WTC11 (cell line): ENCODE measurements around the gene ABR. TPM values are rescaled to one million over a fixed set of nuclear protein-coding genes. Genes with fewer than 3 reads are reported as not detected.

Source experiments
- ATAC-seq: fragments of 200-7000 bp; cut with Tn5 transposase; 2 replicates; pipeline ENCODE4 v1.10.0; 2021; ENCODE audit warnings: mild to moderate bottlenecking, moderate library complexity
- CTCF ChIA-PET: fragments of 300-600 bp; sonication (Branson Sonifier 250); formaldehyde crosslinking; loops from one replicate; lab custom pipeline; 2021; ENCODE audit warnings: antibody characterized with exemption; lab: Charles Lee
- POLR2A ChIA-PET: fragments of 350-600 bp; sonication (Branson Sonifier 250); formaldehyde crosslinking; loops from one replicate; lab custom pipeline; 2021; ENCODE audit warnings: antibody characterized with exemption; lab: Charles Lee
- DNase-seq: peaks from one replicate; pipeline ENCODE4 v3.0.0; 2021; ENCODE audit warnings: low spot score
- H3K27ac Mint-ChIP-seq: 2 replicates; pipeline ENCODE4 v1.8.0; 2021; ENCODE audit warnings: mixed read lengths
- H3K27me3 Mint-ChIP-seq: 2 replicates; pipeline ENCODE4 v1.8.0; 2021; ENCODE audit warnings: low read depth, mild to moderate bottlenecking, moderate library complexity, mixed read lengths
- H3K36me3 Mint-ChIP-seq: 2 replicates; pipeline ENCODE4 v1.8.0; 2021; ENCODE audit warnings: mixed read lengths
- H3K4me1 Mint-ChIP-seq: 2 replicates; pipeline ENCODE4 v1.8.0; 2022; ENCODE audit warnings: mixed read lengths
- H3K4me3 Mint-ChIP-seq: 2 replicates; pipeline ENCODE4 v1.8.0; 2021; ENCODE audit warnings: mild to moderate bottlenecking, moderate library complexity, mixed read lengths
- H3K9me3 Mint-ChIP-seq: 2 replicates; pipeline ENCODE4 v1.8.0; 2021; ENCODE audit warnings: mixed read lengths
- ATF2 ChIP-seq: sonication (generic); formaldehyde crosslinking; IDR thresholded peaks from 2 replicates; pipeline ENCODE4 v1.8.1; 2022; ENCODE audit warnings: low read depth, missing genetic modification reagents, borderline replicate concordance
- CBFB ChIP-seq: sonication (generic); formaldehyde crosslinking; IDR thresholded peaks from 2 replicates; pipeline ENCODE4 v1.8.1; 2022; ENCODE audit warnings: mild to moderate bottlenecking, low read depth, missing genetic modification reagents
- CDX4 ChIP-seq: fragments of 250-450 bp; sonication (Bioruptor Pico); IDR thresholded peaks from 2 replicates; pipeline ENCODE4 v1.9.0; 2021; ENCODE audit warnings: moderate library complexity, mild to moderate bottlenecking, inconsistent platforms, borderline replicate concordance
- CREB1 ChIP-seq: sonication (generic); formaldehyde crosslinking; IDR thresholded peaks from 2 replicates; pipeline ENCODE4 v1.8.0; 2023; ENCODE audit warnings: mild to moderate bottlenecking, missing genetic modification reagents
- ESRRA ChIP-seq: sonication (generic); formaldehyde crosslinking; IDR thresholded peaks from 2 replicates; pipeline ENCODE4 v1.8.1; 2022; ENCODE audit warnings: mild to moderate bottlenecking, missing genetic modification reagents, borderline replicate concordance
- FOXP1 ChIP-seq: sonication (generic); formaldehyde crosslinking; IDR thresholded peaks from 2 replicates; pipeline ENCODE4 v1.8.0; 2022; ENCODE audit warnings: missing genetic modification reagents, mild to moderate bottlenecking, moderate library complexity, borderline replicate concordance
- FOXP4 ChIP-seq: sonication (generic); formaldehyde crosslinking; IDR thresholded peaks from 2 replicates; pipeline ENCODE4 v1.8.0; 2022; ENCODE audit warnings: mild to moderate bottlenecking, missing genetic modification reagents
- GRHL2 ChIP-seq: fragments of 250-450 bp; sonication (Bioruptor Pico); IDR thresholded peaks from 2 replicates; pipeline ENCODE4 v1.8.0; 2022; ENCODE audit warnings: mild to moderate bottlenecking, moderate library complexity; ENCODE audit not compliant: insufficient replicate concordance, severe bottlenecking
- IRF1 ChIP-seq: sonication (generic); formaldehyde crosslinking; IDR thresholded peaks from 2 replicates; pipeline ENCODE4 v1.8.0; 2023; ENCODE audit warnings: missing genetic modification reagents
- JAZF1 ChIP-seq: fragments of 250-450 bp; sonication (Bioruptor Pico); IDR thresholded peaks from 2 replicates; pipeline ENCODE4 v1.9.0; 2021; ENCODE audit warnings: moderate library complexity, mild to moderate bottlenecking, inconsistent platforms
- MLX ChIP-seq: sonication (generic); formaldehyde crosslinking; IDR thresholded peaks from 2 replicates; pipeline ENCODE4 v1.8.1; 2023; ENCODE audit warnings: mild to moderate bottlenecking, missing genetic modification reagents, moderate library complexity
- NR2C2 ChIP-seq: sonication (generic); formaldehyde crosslinking; IDR thresholded peaks from 2 replicates; pipeline ENCODE4 v1.8.0; 2022; ENCODE audit warnings: mild to moderate bottlenecking, missing genetic modification reagents
- TCF7 ChIP-seq: sonication (generic); formaldehyde crosslinking; IDR thresholded peaks from 2 replicates; pipeline ENCODE4 v1.8.0; 2022; ENCODE audit warnings: mild to moderate bottlenecking, low read depth, missing genetic modification reagents, moderate library complexity
- TEAD1 ChIP-seq: sonication (generic); formaldehyde crosslinking; IDR thresholded peaks from 2 replicates; pipeline ENCODE4 v1.8.0; 2022; ENCODE audit warnings: mild to moderate bottlenecking, missing genetic modification reagents
- ZMAT4 ChIP-seq: fragments of 250-450 bp; sonication (Bioruptor Pico); IDR thresholded peaks from 2 replicates; pipeline ENCODE4 v1.9.0; 2021; ENCODE audit warnings: mild to moderate bottlenecking
- ZNF121 ChIP-seq: sonication (generic); formaldehyde crosslinking; IDR thresholded peaks from 2 replicates; pipeline ENCODE4 v1.8.0; 2023; ENCODE audit warnings: missing genetic modification reagents
- ZNF138 ChIP-seq: sonication (generic); formaldehyde crosslinking; conservative IDR thresholded peaks from 2 replicates; pipeline ENCODE4 v1.8.1; 2022; ENCODE audit warnings: mild to moderate bottlenecking, moderate library complexity, missing genetic modification reagents
- ZNF396 ChIP-seq: fragments of 250-450 bp; sonication (Bioruptor Pico); IDR thresholded peaks from 2 replicates; pipeline ENCODE4 v1.8.0; 2021; ENCODE audit warnings: mild to moderate bottlenecking, moderate library complexity, borderline replicate concordance
- ZNF416 ChIP-seq: fragments of 250-450 bp; sonication (Bioruptor Pico); IDR thresholded peaks from 2 replicates; pipeline ENCODE4 v1.9.0; 2021; ENCODE audit warnings: mild to moderate bottlenecking, inconsistent platforms
- ZNF423 ChIP-seq: fragments of 250-450 bp; sonication (Bioruptor Pico); IDR thresholded peaks from 2 replicates; pipeline ENCODE4 v2.1.2; 2022; ENCODE audit warnings: mild to moderate bottlenecking, moderate library complexity
- total RNA-seq: library from RNA; stranded (reverse); gene quantifications from 3 replicates; pipeline ENCODE4 v1.2.3, GENCODE V29; 2021

Gene ABR
- total RNA-seq, 1 experiment from 2014 or later: 38.0 TPM

- H3K27me3 Mint-ChIP-seq: no peaks in the 10 kb centered on the region
- H3K36me3 Mint-ChIP-seq: no peaks in the 10 kb centered on the region
- ATAC-seq: no peak
- peaks cover 16% of the 10 kb centered on the region for H3K4me1 Mint-ChIP-seq
- ChIA-PET CTCF (interaction anchor here (0.6 to 9.7 kb wide), 4 partner anchors 19 to 128 kb away, joined by 4 to 134 read pairs (median 10); partner anchors contain the start of gene BHLHA9), POLR2A (no interaction called here)
- H3K4me3 Mint-ChIP-seq: no peak overlapping the region
- no peak overlapping the region; the same call in 1 of the 2 replicates for H3K27ac Mint-ChIP-seq
- TF ChIP-seq CDX4 (CRISPR knock-in tag) (no peak), ZNF138 (CRISPR knock-in tag) (no peak), ESRRA (CRISPR knock-in tag) (no peak), ZMAT4 (CRISPR knock-in tag) (no peak), IRF1 (CRISPR knock-in tag) (no peak), TCF7 (CRISPR knock-in tag) (no peak), ZNF396 (CRISPR knock-in tag) (no peak), ZNF121 (no peak), CBFB (no peak), ZNF423 (CRISPR knock-in tag) (no peak)
- TF ChIP-seq, all 79 proteins: peak for 0
- no peaks in the 10 kb centered on the region for H3K9me3 Mint-ChIP-seq
- no peak for DNase-seq
These were observed 37.2 kb downstream of the ABR start for GRCh38 chr17:1142561-1142971.

- ATAC-seq (peak; percentile 60; the same call in 1 of the 2 replicates), DNase-seq (peak; percentile 55)
- POLR2A ChIA-PET: no interaction called here
- Mint-ChIP-seq H3K27me3 (no peaks in the 10 kb centered on the region), H3K4me1 (peaks cover 18% of the 10 kb centered on the region), H3K4me3 (no peak overlapping the region), H3K9me3 (no peaks in the 10 kb centered on the region), H3K27ac (peak overlapping the region; percentile 71), H3K36me3 (no peaks in the 10 kb centered on the region)
- CTCF ChIA-PET: interaction anchor here (0.6 to 4.9 kb wide), 7 partner anchors 10 to 81 kb away, joined by 3 to 37 read pairs (median 9); no protein-coding TSS in a partner anchor
- TF ChIP-seq ZNF416 (CRISPR knock-in tag) (no peak), TEAD1 (CRISPR knock-in tag) (no peak), GRHL2 (CRISPR knock-in tag) (no peak), ATF2 (no peak), FOXP4 (CRISPR knock-in tag) (no peak), CREB1 (CRISPR knock-in tag) (no peak), ZNF138 (CRISPR knock-in tag) (no peak), JAZF1 (CRISPR knock-in tag) (no peak), MLX (no peak), ZMAT4 (CRISPR knock-in tag) (no peak), NR2C2 (CRISPR knock-in tag) (no peak), FOXP1 (CRISPR knock-in tag) (no peak)
These were observed 42.3 kb downstream of the ABR start for GRCh38 chr17:1137465-1137894.
